GM19043 (cell line): ENCODE results near the gene NFAT5.
"Not testable (repeated sequence)": the region's sequence is repeated elsewhere in the genome, so short reads cannot be mapped to it uniquely, and the experiment has no call there.

Experiments used
- ATAC-seq: cut with Tn5 transposase; IDR thresholded peaks from one replicate; pipeline ENCODE4 v1.9.1; 2021; ENCODE audit warnings: low read depth; ENCODE audit not compliant: unreplicated experiment

Gene NFAT5

GRCh38 chr16:69633375-69633774 lies 67.6 kb downstream of the NFAT5 start:
- no peak for ATAC-seq

- ATAC-seq: not testable (repeated sequence)
Observed at GRCh38 chr16:69636563-69637146, 70.9 kb downstream of the NFAT5 start.

- ATAC-seq: not testable (repeated sequence)
Observed at GRCh38 chr16:69637206-69637865, 71.6 kb downstream of the NFAT5 start.

DNA sequence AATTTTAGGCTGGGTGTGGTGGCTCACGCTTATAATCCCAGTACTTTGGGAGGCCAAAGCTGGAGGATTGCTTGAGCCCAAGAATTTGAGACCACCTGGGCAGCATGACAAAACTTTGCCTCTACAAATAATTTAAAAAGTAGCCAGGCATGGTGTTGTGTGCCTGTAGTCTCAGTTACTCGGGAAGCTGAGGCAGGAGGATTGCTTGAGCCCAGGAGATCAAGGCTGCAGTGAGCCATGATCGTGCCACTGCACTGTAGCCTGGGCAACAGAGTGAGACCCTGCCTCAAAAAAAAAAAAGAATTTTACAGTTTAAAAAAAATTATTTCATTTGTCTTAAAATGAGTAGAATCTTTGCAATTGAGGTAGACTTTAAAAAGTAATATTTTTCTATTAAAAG lies 78.2 kb downstream of the NFAT5 start:
- ATAC-seq: not testable (repeated sequence)

- ATAC-seq: no peak
Observed at GRCh38 chr16:69644790-69645189, 79.0 kb downstream of the NFAT5 start.

DNA sequence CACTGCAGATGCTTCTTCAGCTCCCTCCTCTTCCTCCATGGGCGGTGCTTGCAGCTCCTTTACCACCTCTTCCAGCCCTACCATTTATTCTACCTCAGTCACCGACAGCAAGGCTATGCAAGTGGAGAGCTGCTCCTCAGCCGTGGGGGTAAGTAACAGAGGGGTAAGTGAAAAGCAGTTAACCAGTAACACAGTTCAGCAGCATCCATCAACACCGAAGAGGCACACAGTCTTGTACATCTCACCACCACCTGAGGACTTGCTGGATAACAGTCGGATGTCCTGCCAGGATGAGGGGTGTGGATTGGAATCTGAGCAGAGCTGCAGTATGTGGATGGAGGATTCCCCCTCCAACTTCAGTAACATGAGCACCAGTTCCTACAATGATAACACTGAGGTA lies 81.3 kb downstream of the NFAT5 start:
- ATAC-seq: no peak

- no peak for ATAC-seq
Observed at GRCh38 chr16:69651217-69651616, 85.5 kb downstream of the NFAT5 start.

- no peak for ATAC-seq
Observed at GRCh38 chr16:69654280-69654931, 88.6 kb downstream of the NFAT5 start.

DNA sequence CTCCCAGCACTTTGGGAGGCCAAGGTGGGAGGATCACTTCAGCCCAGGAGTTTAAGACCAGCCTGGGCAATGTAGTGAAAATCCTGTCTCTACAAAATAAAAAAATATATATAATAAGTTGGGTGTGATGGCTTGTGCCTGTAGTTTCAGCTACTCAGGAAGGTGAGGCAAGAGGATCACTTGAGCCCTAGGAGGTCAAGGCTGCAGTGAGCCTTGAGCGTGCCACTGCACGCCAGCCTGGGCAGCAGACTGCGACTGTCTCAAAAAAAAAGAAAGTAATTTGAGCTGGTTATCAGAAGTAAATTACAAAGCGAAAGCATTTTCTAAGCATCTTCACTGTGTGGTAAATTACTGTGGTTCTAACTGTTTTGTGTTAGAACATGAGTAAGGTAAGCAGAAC lies 94.4 kb downstream of the NFAT5 start:
- no peak for ATAC-seq

- no peak for ATAC-seq
Observed at GRCh38 chr16:69662901-69663300, 97.1 kb downstream of the NFAT5 start.

DNA sequence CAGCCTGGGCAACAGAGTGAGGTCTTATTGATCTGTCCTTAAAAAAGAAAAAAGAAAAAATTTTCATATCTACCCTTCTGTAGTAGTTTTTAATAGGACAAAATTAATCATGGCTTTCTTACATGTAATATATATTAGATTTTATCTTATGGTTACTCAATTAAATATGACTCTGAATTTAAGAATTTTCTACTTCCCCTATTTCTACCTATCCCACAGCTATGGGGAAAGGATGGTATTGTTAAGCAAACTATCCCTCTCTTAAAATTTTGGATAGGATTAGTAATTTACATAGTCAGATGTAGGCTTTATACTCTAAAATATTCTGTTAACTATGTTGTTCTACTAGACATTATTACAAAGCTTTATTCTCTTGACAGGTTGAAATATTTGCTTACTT lies 98.1 kb downstream of the NFAT5 start:
- ATAC-seq: no peak

DNA sequence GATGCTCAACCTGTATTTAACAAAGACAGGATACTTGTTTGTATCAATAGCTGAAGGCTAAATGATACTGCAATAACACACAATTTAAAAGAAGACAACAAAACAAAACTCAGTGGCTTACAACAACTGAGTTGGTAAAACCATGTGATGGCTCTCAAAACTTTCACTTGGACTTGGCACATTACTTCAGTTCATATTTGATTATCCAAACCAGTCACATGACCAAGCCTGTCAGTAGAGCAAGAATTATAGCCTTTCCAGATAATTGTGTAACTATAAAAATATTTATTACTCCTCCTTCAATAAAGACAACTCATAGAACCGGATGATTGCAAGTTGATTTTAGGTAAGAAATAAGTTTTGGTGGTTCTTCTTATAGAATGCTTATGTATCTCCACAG lies 103.8 kb downstream of the NFAT5 start:
- no peak for ATAC-seq

DNA sequence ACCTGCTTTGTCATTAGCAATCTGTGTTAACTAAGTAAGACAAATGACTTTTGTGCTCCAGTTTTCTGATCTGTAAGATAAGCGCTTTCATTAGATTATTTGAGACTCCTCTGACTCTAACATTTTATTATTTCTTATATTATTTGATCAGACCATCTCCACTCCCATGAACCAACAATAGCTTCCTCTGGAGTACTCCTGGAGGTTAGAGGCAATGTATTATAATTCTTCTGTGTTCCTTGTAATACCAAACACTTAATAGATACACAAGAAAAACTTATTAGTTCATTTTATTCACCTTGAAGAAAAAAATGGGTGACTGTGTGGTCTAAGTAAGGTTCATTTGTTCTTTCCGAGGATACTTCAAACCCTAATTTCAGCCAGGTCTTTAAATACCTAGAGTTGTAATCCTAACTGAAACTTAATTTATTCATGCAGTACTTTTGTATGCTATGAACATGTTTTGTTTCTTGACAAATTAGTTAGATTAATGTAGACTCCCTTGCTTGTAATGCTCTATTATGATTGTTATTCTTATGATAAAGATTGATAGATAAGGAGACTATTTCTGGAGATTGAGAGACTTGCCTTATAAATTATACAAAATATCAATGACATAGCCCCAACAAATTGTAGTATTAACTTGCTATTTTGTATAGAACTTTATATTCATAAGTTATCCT lies 106.7 kb downstream of the NFAT5 start:
- no peak for ATAC-seq

DNA sequence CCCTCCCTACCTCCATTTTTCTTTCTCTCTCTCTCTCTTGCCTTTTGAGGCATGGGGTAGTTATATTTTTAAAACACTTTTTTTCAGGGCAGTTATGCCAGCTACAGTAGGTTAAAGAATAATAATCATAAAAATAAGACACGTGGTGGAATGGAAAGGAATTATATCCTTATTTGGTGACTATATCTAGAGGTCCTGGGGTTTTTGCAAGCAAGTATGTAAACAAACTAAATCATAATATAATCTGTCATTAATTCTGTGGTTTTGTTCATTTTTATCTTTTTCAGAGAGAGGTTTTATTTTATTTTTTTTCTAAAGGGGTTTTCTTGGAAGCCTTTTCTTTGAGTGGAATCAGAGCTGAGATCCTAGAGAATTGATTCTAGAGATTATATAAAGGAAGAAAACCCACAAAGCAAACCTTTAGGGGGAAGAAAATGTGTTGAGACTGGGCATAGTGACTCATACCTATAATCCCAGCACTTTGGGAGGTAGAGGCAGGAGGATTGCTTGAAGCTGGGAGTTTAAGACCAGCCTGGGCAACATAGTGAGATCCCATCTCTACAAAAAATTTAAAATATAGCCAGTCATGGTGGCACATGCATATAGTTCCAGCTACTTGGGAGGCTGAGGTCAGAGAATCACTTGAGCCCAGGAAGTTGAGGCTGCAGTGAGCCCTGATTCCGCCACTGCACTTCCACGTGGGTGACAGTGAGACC lies 107.4 kb downstream of the NFAT5 start:
- ATAC-seq: no peak

GRCh38 chr16:69680358-69680757 lies 114.6 kb downstream of the NFAT5 start:
- no peak for ATAC-seq

DNA sequence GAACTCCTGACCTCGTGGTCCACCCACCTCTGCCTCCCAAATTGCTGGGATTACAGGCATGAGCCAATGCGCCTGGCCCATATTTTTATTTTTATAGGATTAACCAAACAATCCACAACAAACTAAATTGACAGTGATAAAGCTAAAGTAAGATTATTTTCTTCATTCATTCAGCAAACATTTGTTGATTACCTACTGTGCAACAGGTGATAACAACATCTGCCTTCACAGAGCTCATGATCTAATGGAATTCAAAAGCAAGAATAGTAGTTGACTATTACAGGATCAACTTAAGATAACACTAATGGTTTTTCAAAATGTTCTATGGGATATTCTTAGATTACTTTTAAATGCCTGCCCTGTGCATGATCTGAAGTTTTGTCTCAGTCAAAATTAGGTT lies 122.8 kb downstream of the NFAT5 start:
- no peak for ATAC-seq

GRCh38 chr16:69691980-69692911 lies 126.5 kb downstream of the NFAT5 start:
- no peak for ATAC-seq

GRCh38 chr16:69693916-69694315 lies 128.2 kb downstream of the NFAT5 start:
- ATAC-seq: no peak

GRCh38 chr16:69698404-69698803 lies 132.6 kb downstream of the NFAT5 start:
- no peak for ATAC-seq

- ATAC-seq: no peak
Observed at GRCh38 chr16:69699915-69700314, 134.1 kb downstream of the NFAT5 start.
